HS-5 (cell line): Measurements from ENCODE around the gene MBNL3.

ENCODE experiments used
- DNase-seq: peaks from one replicate; pipeline ENCODE4 v3.0.0-alpha.2; 2012; ENCODE audit warnings: low read depth

Gene MBNL3

GRCh38 chrX:132488819-132489577 lies at the start of gene MBNL3:
MBNL3 (minus strand) TSS chrX:132489038; CDS start chrX:132439611, 49,427 bp downstream.
- no peak for DNase-seq

- DNase-seq, result no peak
Observed at GRCh38 chrX:132533409-132533808, 44.6 kb upstream of the MBNL3 start.

GRCh38 chrX:132532913-132533312 lies 44.1 kb upstream of the MBNL3 start:
- DNase-seq, result peak; percentile 10

- DNase-seq, result no peak
Observed at GRCh38 chrX:132532097-132532496, 43.3 kb upstream of the MBNL3 start.

GRCh38 chrX:132520792-132521191 lies 32.0 kb upstream of the MBNL3 start:
- no peak for DNase-seq

- no peak for DNase-seq
Observed at GRCh38 chrX:132520213-132520612, 31.4 kb upstream of the MBNL3 start.

- no peak for DNase-seq
Observed at GRCh38 chrX:132518401-132518800, 29.6 kb upstream of the MBNL3 start.

GRCh38 chrX:132508834-132509233 lies 20.0 kb upstream of the MBNL3 start:
- no peak for DNase-seq

GRCh38 chrX:132505116-132505515 lies 16.3 kb upstream of the MBNL3 start:
- no peak for DNase-seq

GRCh38 chrX:132504417-132504816 lies 15.6 kb upstream of the MBNL3 start:
- DNase-seq, result no peak

GRCh38 chrX:132501606-132502005 lies 12.8 kb upstream of the MBNL3 start:
- DNase-seq, result no peak

- DNase-seq, result no peak
Observed at GRCh38 chrX:132497432-132497831, 8.6 kb upstream of the MBNL3 start.

- no peak for DNase-seq
Observed at GRCh38 chrX:132493095-132493494, 4.3 kb upstream of the MBNL3 start.

- DNase-seq, result no peak
Observed at GRCh38 chrX:132491191-132491590, 2.4 kb upstream of the MBNL3 start.

GRCh38 chrX:132489578-132490419 lies 961 bp upstream of the MBNL3 start:
- DNase-seq, result no peak

GRCh38 chrX:132488180-132488705 lies 595 bp downstream of the MBNL3 start:
- no peak for DNase-seq

- no peak for DNase-seq
Observed at GRCh38 chrX:132486599-132487178, 2.1 kb downstream of the MBNL3 start.

- no peak for DNase-seq
Observed at GRCh38 chrX:132483951-132484350, 4.9 kb downstream of the MBNL3 start.

GRCh38 chrX:132483488-132483887 lies 5.3 kb downstream of the MBNL3 start:
- DNase-seq, result no peak

GRCh38 chrX:132482632-132483031 lies 6.2 kb downstream of the MBNL3 start:
- DNase-seq, result no peak

- no peak for DNase-seq
Observed at GRCh38 chrX:132481449-132481848, 7.4 kb downstream of the MBNL3 start.

GRCh38 chrX:132480581-132481203 lies 8.1 kb downstream of the MBNL3 start:
- no peak for DNase-seq
